Brain microvascular endothelial cell (primary cell): ENCODE results near the gene AMD1.

Source experiments
- DNase-seq: peaks from one replicate; pipeline ENCODE4 v3.0.0-alpha.2; 2020
- H3K27ac ChIP-seq: fragments of 250-450 bp; sonication (Bioruptor Pico); 2 replicates; pipeline ENCODE4 v1.5.1; 2020; ENCODE audit warnings: mild to moderate bottlenecking, moderate library complexity
- H3K27me3 ChIP-seq: fragments of 250-450 bp; sonication (Bioruptor Pico); replicated peaks from 2 replicates; pipeline ENCODE4 v1.5.1; 2020; ENCODE audit warnings: mild to moderate bottlenecking
- H3K36me3 ChIP-seq: fragments of 250-450 bp; sonication (Bioruptor Pico); replicated peaks from 2 replicates; pipeline ENCODE4 v1.5.1; 2020; ENCODE audit warnings: mild to moderate bottlenecking
- H3K4me3 ChIP-seq: 2 replicates; pipeline ENCODE4 v1.5.1; 2011; ENCODE audit warnings: low read depth, mild to moderate bottlenecking, control low read depth, low read length, moderate library complexity
- CTCF ChIP-seq: IDR thresholded peaks from 2 replicates; pipeline ENCODE4 v1.5.1; 2011; ENCODE audit warnings: low read depth, mild to moderate bottlenecking, moderate library complexity, low read length, control low read depth, inconsistent platforms; ENCODE audit errors: missing control alignments
- in situ Hi-C: cut with HindIII; loops from 2 replicates; pipeline ENCODE4 v1.10.0; 2017; ENCODE audit warnings: low sequenced_read_pairs, low pct_ligation_motif_present

AMD1 gene

GRCh38 chr6:110841266-110841665, 33.3 kb upstream of the AMD1 start:
- H3K27ac ChIP-seq, result no peak overlapping the region
- no peaks in the 10 kb centered on the region for H3K27me3 ChIP-seq
- no peak for DNase-seq
- H3K4me3 ChIP-seq, result no peak overlapping the region
- no peaks in the 10 kb centered on the region for H3K36me3 ChIP-seq
- in situ Hi-C loops, result no loop called here
- TF ChIP-seq CTCF, result no peak

DNA sequence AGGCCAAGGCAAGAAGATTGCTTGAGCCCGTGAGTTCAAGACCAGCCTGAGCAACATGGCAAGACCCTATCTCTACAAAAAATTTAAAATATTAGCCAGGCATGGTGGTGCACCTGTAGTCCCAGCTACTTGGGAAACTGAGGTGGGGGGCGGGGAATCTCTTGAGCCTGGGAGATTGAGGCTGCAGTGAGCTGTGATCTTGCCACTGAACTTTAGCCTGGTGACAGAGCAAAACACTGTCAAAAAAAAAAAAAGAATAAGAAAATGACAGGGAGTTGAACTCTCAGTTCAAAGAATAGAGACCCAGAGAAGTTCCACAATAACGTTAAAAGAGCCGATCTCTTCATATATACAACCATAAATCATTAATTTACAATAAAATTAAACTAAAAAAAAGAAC, 24.8 kb upstream of the AMD1 start:
- no peak for TF ChIP-seq CTCF
- no peaks in the 10 kb centered on the region for H3K36me3 ChIP-seq
- H3K4me3 ChIP-seq, result no peak overlapping the region
- no peaks in the 10 kb centered on the region for H3K27me3 ChIP-seq
- DNase-seq, result no peak
- in situ Hi-C loops, result no loop called here
- no peak overlapping the region for H3K27ac ChIP-seq

GRCh38 chr6:110852773-110853172, 21.8 kb upstream of the AMD1 start:
- no peak for TF ChIP-seq CTCF
- no peak overlapping the region for H3K27ac ChIP-seq
- no peaks in the 10 kb centered on the region for H3K36me3 ChIP-seq
- DNase-seq, result no peak
- H3K27me3 ChIP-seq, result no peaks in the 10 kb centered on the region
- in situ Hi-C loops, result no loop called here
- H3K4me3 ChIP-seq, result no peak overlapping the region

- in situ Hi-C loops, result no loop called here
- Histone ChIP-seq H3K36me3 (no peaks in the 10 kb centered on the region), H3K27me3 (no peaks in the 10 kb centered on the region), H3K4me3 (no peak overlapping the region), H3K27ac (no peak overlapping the region)
- no peak for TF ChIP-seq CTCF
- no peak for DNase-seq
These were observed 20.7 kb upstream of the AMD1 start for GRCh38 chr6:110853754-110854477.

DNA sequence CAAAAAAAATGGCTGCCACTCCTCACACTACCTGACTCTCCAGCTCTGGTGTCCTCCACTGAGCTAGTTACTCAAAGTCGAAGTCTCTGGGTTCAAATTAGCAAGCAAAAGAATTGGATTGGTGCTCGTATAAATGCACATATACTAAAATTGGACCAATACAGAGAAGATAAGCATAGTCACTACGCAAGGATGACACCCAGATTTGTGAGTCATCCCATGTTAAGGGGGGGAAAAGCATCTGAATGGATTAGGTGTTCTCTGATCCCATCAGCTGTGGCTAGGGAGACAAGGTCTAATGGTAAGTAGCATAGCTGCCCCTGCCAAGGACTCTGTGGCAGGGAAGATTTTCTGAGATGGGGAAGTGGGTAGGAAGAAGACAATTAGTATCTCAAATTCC, 18.3 kb upstream of the AMD1 start:
- in situ Hi-C loops, result no loop called here
- no peak overlapping the region for H3K27ac ChIP-seq
- no peak overlapping the region for H3K4me3 ChIP-seq
- H3K27me3 ChIP-seq, result no peaks in the 10 kb centered on the region
- H3K36me3 ChIP-seq, result no peaks in the 10 kb centered on the region
- no peak for DNase-seq
- no peak for TF ChIP-seq CTCF

DNA sequence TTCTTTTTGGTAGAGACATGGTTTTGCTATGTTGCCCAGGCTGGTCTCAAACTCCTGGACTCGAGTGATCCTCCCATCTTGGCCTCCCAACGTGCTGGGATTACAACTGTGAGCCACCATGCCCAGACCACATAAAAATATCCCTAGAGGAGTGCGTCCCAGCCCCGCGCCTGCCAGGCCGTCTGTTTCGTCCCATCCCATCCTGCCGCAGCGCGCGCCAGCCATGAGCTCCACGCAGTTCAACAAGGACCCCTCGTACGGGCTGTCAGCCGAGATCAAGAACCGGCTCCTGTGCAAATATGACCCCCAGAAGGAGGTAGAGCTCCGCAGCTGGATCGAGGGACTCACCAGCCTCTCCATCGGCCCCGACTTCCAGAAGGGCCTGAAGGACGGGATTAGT, 16.6 kb upstream of the AMD1 start:
- in situ Hi-C loops, result no loop called here
- no peak for TF ChIP-seq CTCF
- no peaks in the 10 kb centered on the region for H3K27me3 ChIP-seq
- H3K36me3 ChIP-seq, result no peaks in the 10 kb centered on the region
- no peak for DNase-seq
- no peak overlapping the region for H3K27ac ChIP-seq
- H3K4me3 ChIP-seq, result no peak overlapping the region
